G401 (cell line): ENCODE data around the gene PI4K2B. TPM values are rescaled to one million over a fixed set of nuclear protein-coding genes. Genes with fewer than 3 reads are reported as not detected.
"Not testable (repeated sequence)": the region's sequence is repeated elsewhere in the genome, so short reads cannot be mapped to it uniquely, and the experiment has no call there.

ENCODE experiments used
- DNase-seq: peaks from one replicate; pipeline ENCODE4 v3.0.0-alpha.2; 2015; ENCODE audit warnings: low spot score
- in situ Hi-C: cut with HindIII; loops from 2 replicates; pipeline ENCODE4 v1.10.0; 2016; ENCODE audit warnings: low sequenced_read_pairs, mixed read lengths
- total RNA-seq: library from RNA; depleted of rRNA; stranded (reverse); fragments of >200 nt; shearing (Covaris generic); gene quantifications from 2 replicates; pipeline ENCODE4 v1.2.3, GENCODE V29; 2014; rRNA removed

Gene PI4K2B
- total RNA-seq, result 44.1 and 57.7 TPM in 2 replicates

DNA sequence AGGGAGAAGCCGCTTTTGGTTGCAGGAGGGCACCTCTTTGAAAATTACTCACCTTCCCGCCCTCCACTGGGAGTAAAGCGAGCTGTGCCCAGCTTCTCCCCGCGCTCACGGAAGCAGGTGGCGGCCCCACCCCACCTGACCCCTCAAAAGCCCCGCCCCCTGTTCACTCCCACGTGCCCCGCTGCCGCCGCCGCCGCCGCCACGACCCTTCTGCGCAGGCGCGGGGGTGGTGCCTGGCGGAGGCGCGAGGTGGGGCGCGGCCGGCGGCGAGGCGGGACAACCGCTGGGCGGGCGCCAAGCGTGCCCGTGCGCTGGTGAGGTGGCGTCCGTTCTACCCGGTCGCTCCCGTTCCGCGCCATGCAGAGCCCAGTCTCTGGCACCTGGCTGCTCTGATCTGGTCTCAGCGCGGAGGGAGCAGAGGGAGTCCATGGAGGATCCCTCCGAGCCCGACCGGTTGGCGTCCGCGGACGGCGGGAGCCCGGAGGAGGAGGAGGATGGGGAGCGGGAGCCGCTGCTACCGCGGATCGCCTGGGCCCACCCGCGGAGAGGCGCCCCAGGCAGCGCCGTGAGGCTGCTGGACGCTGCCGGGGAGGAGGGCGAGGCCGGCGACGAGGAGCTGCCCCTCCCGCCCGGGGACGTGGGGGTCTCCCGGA lies at the start of gene PI4K2B:
PI4K2B (plus strand) TSS at position 297 of the 653 bp plus-strand sequence; CDS start at position 428, 131 bp downstream.
- peak; percentile 82 for DNase-seq
- in situ Hi-C loops, result no loop called here

DNA sequence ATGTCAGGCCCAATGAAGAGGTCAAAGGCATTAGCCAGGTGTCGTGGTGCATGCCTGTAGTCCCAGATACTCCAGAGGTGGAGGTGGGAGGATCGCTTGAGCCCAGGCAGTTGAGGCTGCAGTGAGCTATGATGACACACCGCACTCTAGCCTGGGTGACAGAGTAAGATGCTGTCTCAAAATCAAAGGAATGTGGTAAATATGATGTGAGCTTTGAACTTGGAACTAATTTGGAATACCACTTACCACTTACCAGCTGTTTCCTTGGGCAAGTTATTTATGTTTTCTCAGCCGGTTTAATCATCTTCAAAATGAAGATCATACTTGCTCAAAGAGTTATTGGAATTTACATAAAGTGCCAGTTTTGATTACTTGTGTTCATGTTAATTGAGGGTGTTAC lies 49.8 kb upstream of the PI4K2B start:
- in situ Hi-C loops, result no loop called here
- no peak for DNase-seq

DNA sequence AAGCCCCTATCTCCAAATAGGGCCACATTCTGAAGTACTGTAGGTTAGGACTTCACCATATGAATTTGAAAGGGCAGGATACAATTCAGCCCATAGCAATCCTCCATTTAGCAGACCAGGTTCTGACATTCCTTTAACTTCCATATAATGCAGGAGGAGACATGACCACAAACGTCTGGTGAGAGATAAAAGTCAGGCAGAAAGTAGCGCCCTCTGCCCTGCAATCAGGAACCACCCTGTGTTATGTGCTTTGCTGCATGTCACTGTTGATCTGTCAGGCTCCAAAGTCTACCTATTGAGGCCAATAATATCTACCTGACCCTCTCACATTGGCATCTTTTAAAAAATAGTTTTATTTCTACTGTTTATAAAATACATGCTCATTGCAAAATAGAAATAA lies 43.4 kb upstream of the PI4K2B start:
- in situ Hi-C loops, result no loop called here

DNA sequence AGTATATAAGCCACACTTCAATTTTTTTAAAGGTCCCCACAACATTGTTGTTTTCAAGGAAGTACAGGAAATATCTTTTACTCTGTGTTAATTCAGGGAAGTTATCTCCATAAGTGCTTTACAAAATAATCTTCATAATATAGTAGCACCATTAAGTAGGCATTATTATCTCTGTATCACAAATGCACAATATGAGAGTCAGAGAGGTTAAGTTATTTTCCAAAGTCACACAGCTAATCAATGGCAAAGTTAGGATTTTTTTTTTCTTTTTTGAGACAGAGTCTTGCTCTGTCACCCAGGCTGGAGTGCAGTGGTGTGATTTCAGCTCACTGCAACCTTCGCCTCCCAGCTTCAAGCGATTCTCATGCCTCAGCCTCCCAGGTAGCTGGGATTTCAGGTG lies 35.1 kb upstream of the PI4K2B start:
- in situ Hi-C loops, result no loop called here

More for the DNA sequence above, 43.4 kb upstream of the PI4K2B start:
- no peak for DNase-seq

DNA sequence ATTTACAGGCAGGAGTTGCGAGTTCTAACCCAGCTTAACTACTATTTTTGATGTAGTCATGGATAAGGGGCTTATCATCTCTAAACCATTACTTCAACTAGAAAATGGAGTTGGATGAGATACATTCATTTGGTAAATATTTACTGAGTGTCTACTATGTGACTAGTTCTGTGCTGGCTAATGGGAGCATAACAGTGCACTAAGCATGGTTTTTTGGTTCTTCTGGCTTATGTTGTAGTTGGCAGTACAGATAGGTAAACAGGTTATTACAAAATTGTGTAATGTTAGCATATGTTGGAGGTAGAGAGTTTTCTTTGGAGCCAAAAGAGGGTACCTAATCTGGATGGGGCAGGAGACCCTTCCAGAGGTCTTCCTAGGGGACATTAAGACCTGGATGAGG lies 25.8 kb upstream of the PI4K2B start:
- in situ Hi-C loops, result no loop called here
- no peak for DNase-seq

More for the DNA sequence above, 35.1 kb upstream of the PI4K2B start:
- no peak for DNase-seq

DNA sequence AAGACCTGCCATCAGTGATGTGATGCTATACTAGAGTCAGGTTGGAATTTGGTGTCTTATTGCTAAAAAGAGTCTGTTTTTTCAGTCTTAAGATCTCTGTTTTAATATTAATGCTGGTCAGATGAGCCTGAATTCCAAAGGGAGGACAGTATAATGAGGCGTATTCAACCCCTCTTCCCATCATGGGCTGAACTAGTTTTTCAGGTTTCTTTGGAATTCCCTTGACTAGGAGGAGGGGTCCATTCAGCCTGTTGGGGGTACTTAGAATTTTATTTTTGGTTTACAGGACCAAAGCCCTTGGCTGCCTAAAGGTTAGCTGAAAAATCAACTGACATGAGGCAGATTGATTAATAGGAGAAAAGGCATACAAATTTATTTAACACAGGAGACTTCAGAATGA lies 24.1 kb upstream of the PI4K2B start:
- no peak for DNase-seq
- in situ Hi-C loops, result no loop called here

DNA sequence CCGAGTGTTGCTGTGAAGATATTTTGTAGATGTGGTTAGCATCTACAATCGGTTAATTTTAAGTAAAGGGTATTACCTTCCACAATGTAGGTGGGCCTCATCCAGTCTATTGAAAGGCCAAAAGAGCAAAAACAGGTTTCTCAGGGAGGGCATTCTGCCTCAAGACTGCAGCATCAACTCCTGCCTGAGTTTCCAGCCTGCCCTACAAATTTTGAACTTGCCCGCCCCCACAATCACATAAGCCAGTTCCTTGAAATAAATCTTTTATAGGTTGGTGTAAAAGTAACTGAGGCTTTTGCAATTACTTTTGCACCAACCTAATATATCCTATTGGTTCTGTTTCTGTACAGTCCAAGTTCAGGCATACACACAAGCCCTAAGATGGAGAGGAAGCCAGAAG lies 22.1 kb upstream of the PI4K2B start:
- no peak for DNase-seq
- in situ Hi-C loops, result no loop called here

DNA sequence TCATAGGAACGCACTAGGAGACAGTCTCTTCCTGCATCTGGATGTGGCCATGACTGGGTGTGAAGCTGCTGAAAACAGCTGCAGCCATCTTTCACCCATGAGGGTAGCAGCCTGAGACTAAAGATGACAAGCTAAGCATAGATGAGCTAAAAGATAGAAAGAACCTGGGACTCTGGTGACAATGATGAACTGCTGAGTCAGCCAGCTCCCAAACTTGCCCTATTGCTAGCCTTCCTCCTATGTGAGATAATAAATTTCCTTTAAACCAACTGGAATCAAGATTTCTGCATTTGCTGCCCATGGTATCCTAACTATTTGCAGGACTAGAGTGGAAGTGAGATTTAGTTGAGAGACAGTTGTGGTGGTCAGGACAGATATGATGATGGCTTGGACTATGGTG lies 21.0 kb upstream of the PI4K2B start:
- in situ Hi-C loops, result no loop called here
- no peak for DNase-seq

DNA sequence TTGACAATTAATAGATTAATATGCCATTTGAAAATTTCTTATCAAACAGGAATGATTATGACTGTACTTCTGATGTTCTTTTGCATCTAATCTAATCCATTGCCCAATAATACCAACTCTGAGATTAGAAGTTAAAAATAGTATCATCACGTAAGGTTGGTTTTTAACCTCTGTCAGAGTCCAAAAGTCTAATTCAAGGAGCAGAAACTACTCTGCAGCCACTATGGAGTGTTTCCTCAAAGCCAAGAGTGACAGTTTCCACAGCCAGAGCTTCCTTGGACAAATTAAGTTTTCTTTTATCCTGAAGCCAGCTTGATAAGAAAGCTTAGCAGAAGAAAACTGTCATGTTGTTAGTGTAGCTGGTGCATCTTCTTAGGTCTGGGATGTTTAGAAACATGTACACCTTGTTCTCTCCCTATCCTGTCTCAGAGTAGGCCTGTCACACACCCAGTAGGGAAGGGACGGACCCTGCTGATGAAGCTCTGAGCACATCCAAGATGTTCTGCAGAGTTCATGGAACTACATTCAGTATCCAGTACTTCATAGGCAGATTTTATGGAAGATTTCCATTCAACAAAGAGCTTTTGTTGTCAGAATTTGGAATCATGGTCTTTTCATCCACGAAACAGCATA lies 20.4 kb upstream of the PI4K2B start:
- in situ Hi-C loops, result no loop called here
- no peak for DNase-seq

DNA sequence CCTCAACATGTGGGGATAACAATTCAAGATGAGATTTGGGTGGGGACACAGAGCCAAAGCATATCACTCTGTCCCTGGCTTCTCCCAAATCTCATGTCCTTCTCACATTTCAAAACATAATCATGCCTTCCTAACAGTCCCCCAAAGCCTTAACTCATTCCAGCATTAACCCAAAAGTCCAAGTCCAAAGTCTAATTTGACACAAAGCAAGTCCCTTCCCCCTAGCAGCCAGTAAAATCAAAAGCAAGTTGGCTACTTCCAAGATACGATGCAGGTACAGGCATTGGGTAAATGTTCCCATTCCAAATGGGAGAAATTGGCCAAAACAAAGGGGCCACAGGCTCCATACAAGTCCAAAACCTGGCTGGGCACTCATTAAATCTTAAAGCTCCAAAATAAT lies 19.1 kb upstream of the PI4K2B start:
- DNase-seq, in situ Hi-C loops: not testable (repeated sequence)

DNA sequence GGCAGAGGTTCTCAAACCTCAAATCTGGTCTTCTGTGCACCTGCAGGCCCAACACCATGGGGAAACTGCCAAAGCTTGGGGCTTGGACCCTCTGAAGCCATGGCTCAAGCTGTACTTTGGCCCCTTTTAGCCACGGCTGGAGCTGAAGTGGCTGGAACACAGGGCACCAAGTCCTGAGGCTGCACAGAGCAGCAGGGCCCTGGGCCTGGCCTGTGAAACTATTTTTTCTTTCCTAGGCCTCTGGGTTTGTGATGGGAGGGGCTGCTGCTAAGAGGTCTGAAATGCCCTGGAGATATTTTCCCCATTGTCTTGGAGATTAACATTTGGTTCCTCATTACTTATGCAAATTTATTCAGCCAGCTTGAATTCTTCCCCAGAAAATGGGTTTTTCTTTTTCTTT lies 18.3 kb upstream of the PI4K2B start:
- no peak for DNase-seq
- in situ Hi-C loops, result no loop called here

DNA sequence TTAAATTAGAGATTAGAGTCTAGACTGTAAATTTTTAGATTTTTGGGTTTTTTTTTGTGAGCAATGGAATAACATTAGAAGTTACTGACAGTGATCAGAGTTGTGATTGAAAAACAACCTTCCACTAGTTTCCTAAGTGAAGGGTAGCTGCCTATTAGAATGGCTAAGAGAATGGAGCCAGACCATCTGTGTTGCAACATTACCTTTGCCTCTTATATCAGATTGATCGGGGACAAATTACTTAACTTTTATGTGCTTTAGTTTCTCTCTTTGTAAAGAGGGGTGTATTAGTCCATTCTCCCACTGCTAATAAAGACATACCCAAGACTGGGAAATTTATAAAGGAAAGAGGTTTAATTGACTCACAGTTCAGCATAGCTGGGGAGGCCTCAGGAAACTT lies 12.5 kb upstream of the PI4K2B start:
- DNase-seq, result no peak
- in situ Hi-C loops, result no loop called here

DNA sequence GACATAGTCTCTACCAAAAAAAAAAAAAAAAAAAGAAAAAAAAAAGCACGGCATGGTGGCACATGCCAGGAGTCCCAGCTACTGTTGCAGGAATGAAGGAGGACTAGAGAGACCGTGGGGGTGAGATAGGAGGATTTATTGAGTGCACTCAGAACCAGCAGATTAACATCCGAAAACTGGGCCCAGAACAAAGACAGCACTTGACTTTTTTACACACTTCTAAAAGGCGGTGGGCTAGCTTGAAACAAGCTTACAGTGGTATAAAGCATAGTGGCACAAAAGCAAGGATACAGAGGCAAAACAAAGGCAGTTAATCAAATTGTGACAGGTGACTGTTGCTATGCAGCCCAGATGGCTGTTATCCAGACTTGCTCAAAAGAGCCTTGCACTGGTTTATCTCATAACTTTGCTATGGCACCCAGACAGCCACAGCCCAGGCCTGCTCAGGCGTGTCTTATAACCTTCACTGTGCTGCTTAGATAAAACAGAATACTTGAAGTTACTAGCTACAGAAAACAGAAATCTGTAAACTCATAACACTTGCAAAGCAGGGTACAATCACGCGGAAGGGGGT lies 9.9 kb upstream of the PI4K2B start:
- in situ Hi-C loops, result no loop called here
- DNase-seq, result no peak

DNA sequence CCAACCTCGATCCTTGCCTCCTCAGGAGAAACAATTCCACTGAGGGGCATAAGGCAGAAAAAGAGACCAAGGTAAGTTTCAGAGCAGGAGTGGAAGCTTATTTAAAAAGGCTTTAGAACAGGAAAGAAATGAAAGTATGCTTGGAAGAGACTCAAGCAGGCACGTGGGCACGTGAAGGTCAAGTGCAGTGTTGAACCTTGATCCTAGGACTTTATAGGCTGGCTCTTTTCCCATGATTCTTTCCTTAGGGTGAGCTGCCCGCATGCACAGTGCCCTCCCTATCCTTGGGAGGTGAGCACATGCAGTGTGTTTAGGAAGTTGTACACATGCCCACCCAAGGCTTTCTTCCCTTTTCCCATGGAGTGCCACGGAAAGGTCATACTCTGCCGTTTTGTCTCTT lies 4.0 kb upstream of the PI4K2B start:
- no peak for DNase-seq
- in situ Hi-C loops, result no loop called here

DNA sequence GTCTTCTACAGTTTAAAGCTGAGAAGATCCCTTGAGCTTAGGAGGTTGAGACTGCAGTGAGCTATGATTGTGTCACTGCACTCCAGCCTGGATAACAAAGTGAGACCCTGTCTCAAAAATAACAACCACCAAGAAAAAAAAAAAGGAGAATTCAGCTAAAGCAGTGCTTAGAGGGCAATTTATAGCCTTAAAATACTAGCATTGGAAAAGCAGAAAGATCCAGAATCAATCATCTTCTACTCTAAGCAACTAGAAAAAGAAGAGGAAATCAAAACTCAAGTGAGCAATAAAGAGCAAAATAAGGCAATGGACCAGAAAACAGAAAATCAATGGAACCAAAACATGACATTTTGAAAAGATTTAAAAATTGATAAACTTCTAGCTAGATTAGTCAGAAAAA lies 639 bp upstream of the PI4K2B start:
- in situ Hi-C loops, result no loop called here
- no peak for DNase-seq

DNA sequence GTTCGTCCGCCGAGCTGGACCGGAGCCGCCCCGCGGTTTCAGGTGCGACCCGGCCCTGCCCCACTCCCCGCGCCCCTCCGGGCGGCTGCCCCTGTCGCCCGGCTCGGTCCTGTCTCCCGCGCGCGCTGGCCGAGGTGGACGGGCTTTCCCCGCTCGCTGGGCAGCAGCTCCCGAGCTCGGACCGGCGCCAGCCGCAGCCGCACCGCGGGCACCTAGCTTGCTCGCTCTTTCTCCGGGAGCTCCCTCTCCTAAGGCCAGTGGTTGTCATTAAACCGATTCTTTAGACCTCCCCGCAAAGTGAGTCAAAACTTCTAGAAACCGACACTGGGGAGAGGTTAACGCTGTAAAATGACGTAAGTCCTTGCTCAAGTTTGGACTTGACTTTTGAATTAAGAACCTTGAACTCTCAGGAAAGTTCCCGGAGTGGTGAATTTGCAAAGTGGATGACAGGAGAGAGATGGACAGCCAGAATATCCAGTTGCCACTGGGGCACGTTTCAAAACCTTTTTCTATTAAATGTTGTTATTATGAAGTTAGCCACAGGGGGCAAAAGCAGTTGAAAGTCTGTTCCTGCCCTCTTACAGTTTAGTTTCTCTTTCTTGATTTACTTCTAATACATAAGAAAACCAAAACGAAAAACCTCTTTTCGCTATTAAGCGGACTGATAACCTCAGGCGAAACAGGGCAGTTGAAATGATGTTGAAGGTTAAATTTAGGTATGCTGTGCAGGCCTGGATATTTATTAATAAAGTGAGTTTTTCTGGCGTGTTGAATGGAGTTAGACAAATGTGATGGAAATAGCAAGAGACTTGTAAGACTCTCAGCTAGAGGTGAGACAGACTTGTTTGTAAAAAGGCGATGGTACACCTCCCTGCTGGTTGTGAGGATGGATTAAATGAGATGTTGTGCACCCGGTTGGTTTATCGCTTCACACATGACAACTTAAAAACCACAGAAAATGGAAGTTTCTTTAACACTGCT lies 847 bp downstream of the PI4K2B start:
- in situ Hi-C loops, result no loop called here
- peak; percentile 58 for DNase-seq

DNA sequence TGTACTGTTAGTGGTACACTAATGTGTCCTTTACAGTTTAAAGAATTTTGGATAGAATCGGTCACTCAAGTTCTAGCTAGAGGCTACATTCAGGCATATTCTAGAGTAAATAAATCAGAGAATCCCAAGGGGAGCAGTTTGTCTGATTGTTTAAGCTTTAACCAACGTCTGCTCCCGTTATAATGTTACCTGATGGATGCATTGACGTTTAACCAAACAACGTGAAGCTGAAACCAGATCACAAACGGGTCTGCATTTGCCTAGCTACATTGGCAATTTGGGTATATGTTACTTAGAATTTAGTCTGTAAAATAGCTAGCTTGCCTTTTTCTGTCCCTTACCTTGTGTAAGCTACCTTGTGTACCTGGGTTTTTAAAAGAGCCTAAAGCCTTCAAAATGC lies 1.6 kb downstream of the PI4K2B start:
- in situ Hi-C loops, result no loop called here
- DNase-seq, result peak; percentile 3

DNA sequence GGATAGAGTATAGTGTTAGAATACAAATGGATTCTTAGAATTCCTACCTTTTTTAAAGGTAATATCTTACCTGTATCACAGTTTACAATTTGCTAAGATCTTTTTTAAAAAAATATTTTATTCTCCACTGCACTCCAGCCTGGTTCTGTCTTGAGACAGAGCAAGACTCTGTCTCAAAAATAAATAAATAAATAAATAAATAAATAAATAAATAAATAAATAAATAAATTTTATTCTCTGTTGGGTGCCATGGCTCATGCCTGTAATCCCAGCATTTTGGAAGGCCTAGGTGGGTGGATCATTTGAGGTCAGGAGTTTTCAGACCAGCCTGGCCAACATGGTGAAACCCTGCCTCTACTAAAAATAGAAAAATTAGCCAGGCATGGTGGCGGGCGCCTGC lies 2.2 kb downstream of the PI4K2B start:
- DNase-seq, in situ Hi-C loops: not testable (repeated sequence)

DNA sequence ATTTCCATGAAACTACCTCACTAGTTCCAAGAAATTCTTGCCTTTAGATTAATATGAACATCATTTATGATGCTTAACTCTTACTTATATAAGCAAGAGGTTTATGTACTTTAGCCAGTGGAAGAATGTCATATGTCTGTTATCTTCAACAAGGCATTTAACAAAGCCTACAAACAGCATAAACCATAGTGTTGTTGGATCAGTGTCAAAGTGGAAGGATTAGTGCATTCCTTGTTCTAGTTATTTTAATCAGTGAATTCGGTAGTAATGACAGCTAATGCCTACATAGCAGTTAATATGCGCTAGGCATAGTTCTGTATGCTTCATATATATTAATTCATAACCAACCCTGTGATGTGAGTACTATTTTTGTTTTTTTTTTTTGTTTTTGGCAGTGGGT lies 3.1 kb downstream of the PI4K2B start:
- DNase-seq, result no peak
- in situ Hi-C loops, result no loop called here

DNA sequence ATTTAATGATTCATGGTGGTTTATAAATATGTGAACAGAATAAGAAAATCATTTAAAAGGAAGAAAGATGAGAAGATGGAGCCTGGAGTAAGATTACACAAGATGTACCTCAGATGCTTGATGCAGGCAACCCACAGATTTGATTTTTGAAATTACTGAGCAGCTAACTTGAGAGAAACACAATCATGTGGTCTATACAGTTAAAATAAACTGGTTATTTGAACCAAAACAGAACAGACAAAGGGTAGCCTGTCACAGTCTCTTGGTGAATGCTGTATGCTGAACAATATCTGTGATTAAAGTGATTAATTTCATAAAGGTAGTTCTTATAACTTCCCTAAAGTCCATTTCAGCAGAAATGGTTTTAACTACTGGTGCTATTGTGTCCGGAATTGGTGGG lies 4.2 kb downstream of the PI4K2B start:
- in situ Hi-C loops, result no loop called here
- DNase-seq, result no peak
